IMR-90 (cell line): ENCODE data around the gene DDX54. TPM values are rescaled to one million over a fixed set of nuclear protein-coding genes. Genes with fewer than 3 reads are reported as not detected.
"Not testable (repeated sequence)": the region's sequence is repeated elsewhere in the genome, so short reads cannot be mapped to it uniquely, and the experiment has no call there.

Experiments used
- ATAC-seq: fragments of 200-7000 bp; cut with Tn5 transposase; 2 replicates; pipeline ENCODE4 v1.9.1; 2020; ENCODE audit warnings: low read depth, mild to moderate bottlenecking, moderate library complexity
- BruUV-seq: library from RNA; stranded (reverse); fragments of 400-500 nt; replicated peaks from 2 replicates; lab custom pipeline; 2021; lab: Mats Ljungman, UMichigan
- CTCF ChIA-PET: fragments of 300-600 bp; formaldehyde crosslinking; extraction: SDS; loops from one replicate; lab custom pipeline; 2021; ENCODE audit warnings: antibody characterized with exemption; lab: Yijun Ruan, JAX
- POLR2A ChIA-PET: fragments of 300-600 bp; sonication (Branson Sonifier 250); formaldehyde crosslinking; loops from one replicate; lab custom pipeline; 2022; ENCODE audit warnings: antibody characterized with exemption; ENCODE audit not compliant: unreplicated experiment; lab: Charles Lee
- DNase-seq: peaks from one replicate; pipeline ENCODE4 v3.0.0; 2013
- H2AFZ ChIP-seq: replicated peaks from 2 replicates; pipeline ENCODE3; 2013; ENCODE audit warnings: low read length, mild to moderate bottlenecking; ENCODE audit not compliant: poor library complexity
- H2AK5ac ChIP-seq: 2 replicates; pipeline ENCODE4 v1.6.1; 2013; ENCODE audit warnings: low read depth, low read length, inconsistent platforms
- H2AK9ac ChIP-seq: replicated peaks from 2 replicates; pipeline ENCODE3; 2013; ENCODE audit warnings: mild to moderate bottlenecking, low read depth, low read length, moderate library complexity; ENCODE audit not compliant: poor library complexity
- H2BK120ac ChIP-seq: 2 replicates; pipeline ENCODE4 v1.6.1; 2013; ENCODE audit warnings: low read depth, low read length, inconsistent platforms
- H2BK15ac ChIP-seq: 3 replicates; pipeline ENCODE4 v1.6.1; 2013; ENCODE audit warnings: low read depth, low read length, inconsistent platforms
- H2BK20ac ChIP-seq: 2 replicates; pipeline ENCODE4 v1.6.1; 2013; ENCODE audit warnings: low read depth, mild to moderate bottlenecking, inconsistent platforms, low read length, moderate library complexity
- H2BK5ac ChIP-seq: 2 replicates; pipeline ENCODE4 v1.6.1; 2013; ENCODE audit warnings: mild to moderate bottlenecking, low read depth, low read length, inconsistent platforms; ENCODE audit not compliant: poor library complexity, severe bottlenecking
- H3K14ac ChIP-seq: replicated peaks from 2 replicates; pipeline ENCODE4 v1.6.1; 2013; ENCODE audit warnings: low read depth, low read length, inconsistent platforms
- H3K18ac ChIP-seq: 2 replicates; pipeline ENCODE4 v1.6.1; 2013; ENCODE audit warnings: low read depth, low read length, control low read depth
- H3K23ac ChIP-seq: 2 replicates; pipeline ENCODE4 v1.6.1; 2013; ENCODE audit warnings: low read depth, low read length, inconsistent platforms
- H3K27ac ChIP-seq: 2 replicates; pipeline ENCODE4 v1.5.1; 2013; ENCODE audit warnings: mild to moderate bottlenecking, control low read depth, low read length; ENCODE audit not compliant: insufficient read depth
- H3K27me3 ChIP-seq: 2 replicates; pipeline ENCODE4 v1.6.1; 2013; ENCODE audit warnings: low read length; ENCODE audit not compliant: control insufficient read depth, insufficient read depth
- H3K36me3 ChIP-seq: 2 replicates; pipeline ENCODE4 v1.6.1; 2013; ENCODE audit warnings: low read length, mixed read lengths; ENCODE audit not compliant: control insufficient read depth, insufficient read depth
- H3K4ac ChIP-seq: 2 replicates; pipeline ENCODE4 v1.6.1; 2013; ENCODE audit warnings: low read depth, low read length, inconsistent platforms
- H3K4me1 ChIP-seq: 2 replicates; pipeline ENCODE4 v1.6.1; 2013; ENCODE audit warnings: low read length, mixed read lengths; ENCODE audit not compliant: control insufficient read depth, insufficient read depth
- H3K4me2 ChIP-seq: 2 replicates; pipeline ENCODE4 v1.6.1; 2013; ENCODE audit warnings: low read depth, mild to moderate bottlenecking, control low read depth, low read length, moderate library complexity
- H3K4me3 ChIP-seq: 2 replicates; pipeline ENCODE4 v1.5.1; 2013; ENCODE audit warnings: low read depth, mild to moderate bottlenecking, control low read depth, low read length, moderate library complexity; ENCODE audit not compliant: insufficient read depth
- H3K56ac ChIP-seq: 2 replicates; pipeline ENCODE4 v1.6.1; 2013; ENCODE audit warnings: low read length, inconsistent platforms; ENCODE audit not compliant: insufficient read depth; ENCODE audit errors: extremely low read depth
- H3K79me1 ChIP-seq, 2 experiments: 2 replicates each; pipeline ENCODE4 v1.6.1; 2013; ENCODE audit warnings: low read length in 2 of 2, inconsistent platforms in 1 of 2, low read depth in 1 of 2
- H3K9ac ChIP-seq: 2 replicates; pipeline ENCODE4 v1.6.1; 2013; ENCODE audit warnings: low read depth, low read length, control low read depth
- H3K9me1 ChIP-seq: 2 replicates; pipeline ENCODE4 v1.6.1; 2013; ENCODE audit warnings: low read length, inconsistent platforms; ENCODE audit not compliant: insufficient read depth
- H3K9me3 ChIP-seq: 2 replicates; pipeline ENCODE4 v1.6.1; 2013; ENCODE audit warnings: low read length; ENCODE audit not compliant: control insufficient read depth, insufficient read depth
- H4K20me1 ChIP-seq: 2 replicates; pipeline ENCODE4 v1.6.1; 2013; ENCODE audit warnings: low read length, inconsistent platforms; ENCODE audit not compliant: insufficient read depth
- H4K5ac ChIP-seq: 2 replicates; pipeline ENCODE4 v1.6.1; 2013; ENCODE audit warnings: mild to moderate bottlenecking, low read depth, low read length, control low read depth
- H4K8ac ChIP-seq, 2 experiments: 2 replicates each; pipeline ENCODE4 v1.6.1; 2013; ENCODE audit warnings: low read depth in 2 of 2, low read length in 2 of 2, control low read depth in 1 of 2, inconsistent platforms in 1 of 2
- H4K91ac ChIP-seq: 2 replicates; pipeline ENCODE4 v1.6.1; 2013; ENCODE audit warnings: low read depth, low read length, inconsistent platforms; ENCODE audit not compliant: insufficient read depth
- BHLHE40 ChIP-seq: fragments of 150-350 bp; IDR thresholded peaks from 2 replicates; pipeline ENCODE4 v1.6.1; 2016; ENCODE audit warnings: mild to moderate bottlenecking, low read depth, low read length
- CHD1 ChIP-seq: IDR thresholded peaks from 2 replicates; pipeline ENCODE4 v1.6.1; 2012; ENCODE audit warnings: low read depth, low read length, improper control_type of control experiment
- ELK1 ChIP-seq: fragments of 150-350 bp; IDR thresholded peaks from 2 replicates; pipeline ENCODE4 v1.6.1; 2016; ENCODE audit warnings: low read depth, mild to moderate bottlenecking, low read length, moderate library complexity, borderline replicate concordance
- MAZ ChIP-seq: IDR thresholded peaks from 2 replicates; pipeline ENCODE4 v1.6.1; 2012; ENCODE audit warnings: low read depth, mild to moderate bottlenecking, low read length, improper control_type of control experiment, moderate library complexity, borderline replicate concordance
- MXI1 ChIP-seq: IDR thresholded peaks from 2 replicates; pipeline ENCODE4 v1.6.1; 2012; ENCODE audit warnings: low read depth, mild to moderate bottlenecking, low read length, moderate library complexity, borderline replicate concordance
- RAD21 ChIP-seq: IDR thresholded peaks from 2 replicates; pipeline ENCODE4 v1.6.1; 2012; ENCODE audit warnings: low read length, improper control_type of control experiment
- RCOR1 ChIP-seq: IDR thresholded peaks from 2 replicates; pipeline ENCODE4 v1.6.1; 2012; ENCODE audit warnings: mild to moderate bottlenecking, low read length, improper control_type of control experiment; ENCODE audit not compliant: insufficient replicate concordance
- RFX5 ChIP-seq: IDR thresholded peaks from 2 replicates; pipeline ENCODE4 v1.8.0; 2012; ENCODE audit warnings: low read depth, mild to moderate bottlenecking, low read length, moderate library complexity
- WGBS, 2 experiments: methylation state at CpG; one replicate each; pipeline versions ENCODE4 v1.1.5 to v1.1.7; 2013; ENCODE audit warnings: missing lambda C conversion rate in 2 of 2; ENCODE audit not compliant: insufficient read length in 1 of 2; ENCODE audit errors: extremely low coverage in 2 of 2; 5-methylcytosine and 5-hydroxymethylcytosine counted together
- dilution Hi-C: fragments of 300-500 bp; cut with HindIII; formaldehyde crosslinking; loops from one replicate; pipeline ENCODE4 v1.14.3; 2018; ENCODE audit warnings: low sequenced_read_pairs; ENCODE audit not compliant: unreplicated experiment
- in situ Hi-C: fragments of 300-500 bp; cut with MboI; formaldehyde crosslinking; loops from 3 replicates; pipeline ENCODE4 v1.14.3; 2019; ENCODE audit warnings: low sequenced_read_pairs, inconsistent platforms, mixed read lengths
- intact Hi-C: fragments of 100-400 bp; cut with micrococcal nuclease; formaldehyde crosslinking; loops from 2 replicates; pipeline ENCODE4 v1.10.0; 2022
- polyA plus RNA-seq, 3 experiments: library from polyadenylated mRNA; depleted of rRNA; stranded (reverse); fragments of >200 nt; gene quantifications; 2 replicates each; pipeline ENCODE4 v1.2.3, GENCODE V29; 2012; ENCODE audit warnings: low replicate concordance in 1 of 3
- total RNA-seq: library from RNA; depleted of rRNA; stranded (reverse); fragments of >200 nt; gene quantifications from 2 replicates; pipeline ENCODE4 v1.2.3, GENCODE V29; 2012

The DDX54 gene
- total and polyA plus RNA-seq, 2 of the 4 experiments (the other 2 are of a cell fraction): 23.8 to 47.5 TPM

DNA sequence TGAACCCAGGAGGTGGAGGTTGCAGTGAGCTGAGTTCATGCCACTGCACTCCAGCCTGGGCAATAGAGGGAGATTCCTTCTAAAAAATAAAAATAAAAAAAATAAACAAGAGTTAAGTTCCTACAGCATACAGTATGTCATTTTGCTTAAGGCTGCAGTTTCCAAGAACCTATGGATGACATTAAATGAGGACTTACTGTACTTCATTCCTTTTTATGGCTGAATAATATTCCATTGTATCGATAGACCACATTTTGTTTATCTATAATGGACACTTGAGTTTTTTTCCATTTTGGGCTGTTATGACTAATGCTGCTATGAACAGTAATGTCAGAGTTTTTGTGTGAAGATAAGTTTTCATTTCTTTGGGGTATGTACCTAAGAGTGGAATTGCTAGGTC lies 67.1 kb downstream of the DDX54 start:
- H2AK9ac ChIP-seq: no peak overlapping the region
- dilution Hi-C loops (no loop called here), in situ Hi-C loops (no loop called here), intact Hi-C loops (no loop called here)
- H4K20me1 ChIP-seq: no peaks in the 10 kb centered on the region
- no TSS peak for BruUV-seq
- no peak overlapping the region for H4K8ac ChIP-seq
- H3K36me3 ChIP-seq: no peaks in the 10 kb centered on the region
- no peak overlapping the region for H2BK20ac ChIP-seq
- H4K91ac ChIP-seq: no peak overlapping the region
- H3K9me3 ChIP-seq: no peaks in the 10 kb centered on the region
- no peak overlapping the region for H2AFZ ChIP-seq
- no peak overlapping the region for H2AK5ac ChIP-seq
- no peak overlapping the region for H2BK15ac ChIP-seq
- no peaks in the 10 kb centered on the region; the same call in 1 of the 2 replicates for H3K27me3 ChIP-seq
- H3K18ac ChIP-seq: no peak overlapping the region
- no peak overlapping the region for H3K56ac ChIP-seq
- no peak overlapping the region for H3K14ac ChIP-seq
- no peak overlapping the region for H3K4me3 ChIP-seq
- no peak overlapping the region for H2BK5ac ChIP-seq
- no peak overlapping the region for H2BK120ac ChIP-seq
- H3K4ac ChIP-seq: no peak overlapping the region
- POLR2A ChIA-PET: no interaction called here
- H3K4me1 ChIP-seq: no peaks in the 10 kb centered on the region
- CTCF ChIA-PET: no interaction called here
- no peak overlapping the region for H3K9ac ChIP-seq
- no peak overlapping the region for H4K5ac ChIP-seq
- no peak overlapping the region for H3K27ac ChIP-seq
- ATAC-seq: no peak
- H3K4me2 ChIP-seq: no peak overlapping the region
- TF ChIP-seq MAZ (no peak), ELK1 (no peak), RFX5 (no peak), RCOR1 (no peak), BHLHE40 (no peak), RAD21 (no peak), MXI1 (no peak), CHD1 (no peak)
- no CpG with 5 or more reads among the region's 1 CpG for WGBS, 2 experiments
- no peak for DNase-seq
- no peaks in the 10 kb centered on the region for H3K79me1 ChIP-seq
- H3K9me1 ChIP-seq: no peaks in the 10 kb centered on the region
- no peak overlapping the region for H3K23ac ChIP-seq

DNA sequence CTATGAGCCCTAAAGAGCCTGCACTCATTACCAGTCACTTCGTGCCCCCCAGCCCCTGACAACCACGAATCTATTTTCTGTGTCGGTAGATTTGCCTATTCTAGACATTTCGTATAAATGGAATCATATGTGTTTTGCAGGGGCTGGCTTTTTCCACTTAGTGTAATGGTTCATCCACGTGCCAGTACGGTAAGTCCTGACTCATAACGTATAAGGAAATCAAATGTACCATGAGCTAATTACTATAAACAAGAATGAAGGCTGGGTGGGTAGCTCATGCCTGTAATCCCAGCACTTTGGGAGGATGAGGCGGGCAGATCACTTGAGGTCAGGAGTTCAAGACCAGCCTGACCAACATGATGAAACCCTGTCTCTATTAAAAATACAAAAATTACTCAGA lies 67.6 kb downstream of the DDX54 start:
- H3K4me1 ChIP-seq, H2AFZ ChIP-seq, H4K5ac ChIP-seq, H2BK5ac ChIP-seq, H4K8ac ChIP-seq, H2BK120ac ChIP-seq, H4K91ac ChIP-seq, BruUV-seq, dilution Hi-C loops, intact Hi-C loops, H3K4me2 ChIP-seq, H3K14ac ChIP-seq, H2BK15ac ChIP-seq, H2BK20ac ChIP-seq, H3K9me1 ChIP-seq, H3K4ac ChIP-seq, H2AK5ac ChIP-seq, CTCF ChIA-PET, H3K27ac ChIP-seq, H4K20me1 ChIP-seq, DNase-seq, POLR2A ChIA-PET, H3K36me3 ChIP-seq, H3K27me3 ChIP-seq, H3K18ac ChIP-seq, H3K56ac ChIP-seq, H3K9me3 ChIP-seq, in situ Hi-C loops, H3K23ac ChIP-seq, H3K9ac ChIP-seq, H2AK9ac ChIP-seq, ATAC-seq, H3K79me1 ChIP-seq, H3K4me3 ChIP-seq: not testable (repeated sequence)
- 60% methylated on average over 3 of the region's 8 CpGs; no CpG with 5 or more reads in 1 of the 2 experiments for WGBS, 2 experiments
